GM18517 (cell line): ENCODE data around the gene P3H3.

Source experiments
- ATAC-seq: cut with Tn5 transposase; IDR thresholded peaks from one replicate; pipeline ENCODE4 v1.9.1; 2021; ENCODE audit warnings: mild to moderate bottlenecking, moderate library complexity; ENCODE audit not compliant: unreplicated experiment

P3H3 gene

GRCh38 chr12:6826125-6826733 lies 2.0 kb upstream of the P3H3 start:
- no peak for ATAC-seq

DNA sequence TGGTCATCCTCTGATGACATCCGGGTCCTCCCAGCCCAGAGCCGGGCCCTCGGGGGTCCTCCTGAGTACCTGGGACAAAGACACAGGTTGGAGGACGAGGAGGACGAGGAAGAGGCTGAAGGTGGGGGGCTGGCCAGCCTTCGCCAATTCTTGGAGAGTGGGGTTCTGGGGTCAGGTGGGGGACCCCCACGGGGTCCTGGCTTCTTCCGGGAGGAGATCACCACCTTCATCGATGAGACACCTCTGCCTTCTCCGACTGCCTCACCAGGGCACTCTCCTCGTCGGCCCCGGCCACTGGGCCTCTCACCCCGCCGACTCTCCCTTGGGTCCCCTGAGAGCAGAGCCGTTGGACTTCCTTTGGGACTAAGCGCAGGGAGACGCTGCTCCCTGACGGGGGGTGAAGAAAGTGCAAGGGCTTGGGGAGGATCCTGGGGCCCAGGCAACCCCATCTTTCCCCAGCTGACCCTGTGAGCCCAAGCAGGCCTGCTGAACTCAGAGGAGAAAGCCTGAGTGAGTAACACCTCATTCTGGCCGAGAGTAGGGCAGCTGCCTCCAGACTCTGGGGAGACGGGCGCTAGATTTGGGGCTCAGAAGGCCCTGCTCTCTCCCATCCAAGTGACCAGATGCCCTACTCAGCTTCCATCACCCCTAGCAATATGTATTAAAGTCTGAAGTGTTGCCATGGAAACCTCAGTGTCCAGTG lies 1.3 kb upstream of the P3H3 start:
- ATAC-seq, result no peak

DNA sequence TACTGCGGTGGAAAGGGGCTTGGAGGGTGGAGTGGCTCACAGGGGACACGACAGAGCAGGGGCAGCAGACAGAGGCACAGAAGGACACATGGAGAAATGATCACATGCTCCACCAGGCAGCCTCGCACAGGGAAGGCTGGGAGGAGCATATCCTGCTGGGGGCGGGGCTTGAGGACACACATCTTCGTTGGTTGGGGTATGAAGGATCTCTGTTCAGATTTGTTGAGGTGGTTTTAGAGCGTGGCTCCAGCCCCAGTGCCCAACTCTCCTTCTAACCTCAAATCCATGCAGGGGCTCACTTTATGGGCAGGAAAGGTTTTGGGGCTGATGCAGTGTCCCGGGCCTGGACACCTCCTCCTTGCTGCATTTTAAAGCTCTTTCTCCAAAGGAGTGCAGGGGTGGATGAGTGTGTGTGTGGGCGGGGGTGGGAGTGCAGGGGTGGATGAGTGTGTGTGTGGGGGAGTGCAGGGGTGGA lies 733 bp upstream of the P3H3 start:
- ATAC-seq, result no peak

DNA sequence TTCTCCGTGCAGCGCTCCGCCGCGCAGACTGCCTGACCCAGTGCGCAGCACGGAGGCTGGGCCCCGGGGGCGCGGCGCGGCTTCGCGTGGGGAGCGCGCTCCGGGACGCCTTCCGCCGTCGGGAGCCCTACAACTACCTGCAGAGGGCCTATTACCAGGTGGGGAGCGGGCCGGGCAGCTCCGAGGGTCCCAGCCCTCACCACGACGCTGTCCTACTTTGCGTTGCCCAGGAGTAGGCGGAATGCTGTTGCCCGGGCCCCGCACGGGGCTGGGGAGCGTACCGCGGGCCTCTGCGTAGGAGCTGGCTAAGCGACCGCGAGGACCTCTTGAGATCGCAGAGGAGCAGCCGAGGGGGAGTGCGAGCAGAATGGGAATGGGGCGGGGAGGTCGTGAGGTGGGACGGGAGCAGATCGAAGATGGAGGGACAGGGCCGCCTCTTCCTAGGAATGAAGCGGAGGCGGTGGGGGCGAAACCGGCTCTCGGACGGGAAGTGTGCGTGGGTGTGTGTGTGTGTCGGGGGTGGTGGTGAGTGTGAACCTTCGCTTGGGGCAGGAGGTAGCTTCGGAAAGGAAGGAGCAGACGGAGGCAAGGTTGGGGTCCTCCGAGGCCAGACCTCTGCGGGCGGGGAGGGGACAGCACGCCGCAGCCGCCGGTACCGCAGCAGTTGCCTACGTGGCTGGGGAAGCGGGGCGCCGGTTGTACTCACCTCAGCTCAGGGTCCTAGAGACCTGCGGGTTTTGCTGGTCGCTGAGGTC lies 751 bp downstream of the P3H3 start:
- ATAC-seq, result no peak

- ATAC-seq, result no peak
These were observed 1.5 kb downstream of the P3H3 start for GRCh38 chr12:6829536-6830220.

DNA sequence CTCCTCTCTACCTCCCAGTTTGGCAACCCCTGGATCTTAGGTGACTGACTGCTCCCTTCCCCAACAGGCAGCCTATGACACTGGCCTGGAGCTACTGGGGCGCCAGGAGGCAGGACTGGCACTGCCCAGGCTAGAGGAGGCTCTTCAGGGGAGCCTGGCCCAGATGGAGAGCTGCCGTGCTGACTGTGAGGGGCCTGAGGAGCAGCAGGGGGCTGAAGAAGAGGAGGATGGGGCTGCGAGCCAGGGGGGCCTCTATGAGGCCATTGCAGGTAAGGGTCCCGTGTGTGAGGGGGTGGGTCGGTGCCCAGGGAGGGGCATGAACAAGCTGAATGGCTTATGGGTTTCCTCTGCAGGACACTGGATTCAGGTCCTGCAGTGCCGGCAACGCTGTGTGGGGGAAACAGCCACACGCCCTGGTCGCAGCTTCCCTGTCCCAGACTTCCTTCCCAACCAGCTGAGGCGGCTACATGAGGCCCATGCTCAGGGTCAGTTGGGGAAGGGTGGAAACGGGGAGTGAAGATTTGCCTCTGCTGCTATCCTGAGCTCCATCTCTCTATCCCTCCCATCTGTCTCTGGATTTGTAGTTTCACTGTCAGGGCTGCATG lies 2.2 kb downstream of the P3H3 start:
- no peak for ATAC-seq

- no peak for ATAC-seq
These were observed 2.8 kb downstream of the P3H3 start for GRCh38 chr12:6830999-6831398.

DNA sequence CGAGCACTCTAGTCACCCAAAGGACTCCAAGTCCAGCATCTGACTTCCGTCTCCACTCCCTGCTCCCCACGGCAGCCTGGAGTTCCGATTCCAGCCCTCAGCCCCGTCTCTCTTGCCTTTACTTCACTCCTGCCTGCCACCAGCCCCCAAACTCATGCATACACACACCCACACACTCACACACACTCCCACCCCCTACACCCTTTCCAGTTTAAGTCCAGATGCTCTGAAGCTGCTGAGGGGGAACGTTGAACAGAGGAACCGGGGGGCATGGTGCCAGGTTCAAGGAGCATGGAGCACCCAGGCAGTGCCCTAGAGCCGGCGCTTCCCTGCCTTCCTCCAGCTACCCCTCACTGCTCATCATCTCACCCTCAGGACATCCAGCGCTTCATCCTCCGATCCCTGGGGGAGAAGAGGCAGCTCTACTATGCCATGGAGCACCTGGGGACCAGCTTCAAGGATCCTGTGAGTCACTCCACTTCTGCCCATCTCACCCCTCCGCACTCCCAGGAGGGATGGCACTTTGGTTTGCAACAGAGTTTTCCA lies 3.3 kb downstream of the P3H3 start:
- no peak for ATAC-seq

- ATAC-seq, result no peak
These were observed 3.9 kb downstream of the P3H3 start for GRCh38 chr12:6832125-6832524.

DNA sequence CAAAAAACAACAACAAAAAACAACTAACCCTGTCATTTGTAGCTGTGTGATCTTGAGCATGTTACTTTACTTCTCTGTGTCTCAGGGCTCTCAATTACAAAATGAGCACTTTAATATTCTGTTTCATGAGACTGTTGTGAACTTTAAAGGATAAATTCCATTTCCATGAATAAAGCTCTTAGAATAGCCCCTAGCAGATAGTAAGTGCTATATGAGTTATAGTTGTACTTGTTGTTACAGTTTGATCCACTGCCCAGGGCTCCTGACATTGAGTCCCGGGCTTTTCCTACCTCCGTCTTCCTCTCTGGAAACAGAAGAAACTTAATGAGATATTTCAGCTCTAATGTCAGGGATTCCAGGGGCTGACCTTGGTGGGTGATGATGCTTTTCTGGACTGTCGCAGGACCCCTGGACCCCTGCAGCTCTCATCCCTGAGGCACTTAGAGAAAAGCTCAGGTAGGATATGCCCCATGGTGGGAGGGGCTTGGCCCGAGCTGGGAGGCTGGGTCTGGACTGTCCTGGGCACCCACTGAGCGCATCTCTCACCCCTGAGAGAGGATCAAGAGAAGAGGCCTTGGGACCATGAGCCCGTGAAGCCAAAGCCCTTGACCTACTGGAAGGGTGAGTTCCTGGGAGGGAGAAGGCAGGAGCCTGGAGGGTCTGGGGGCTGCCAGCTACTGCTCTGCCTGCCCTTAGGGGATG lies 5.1 kb downstream of the P3H3 start:
- no peak for ATAC-seq

GRCh38 chr12:6834254-6834653 lies 6.0 kb downstream of the P3H3 start:
- ATAC-seq, result no peak

- no peak for ATAC-seq
These were observed 6.7 kb downstream of the P3H3 start for GRCh38 chr12:6834873-6835272.

DNA sequence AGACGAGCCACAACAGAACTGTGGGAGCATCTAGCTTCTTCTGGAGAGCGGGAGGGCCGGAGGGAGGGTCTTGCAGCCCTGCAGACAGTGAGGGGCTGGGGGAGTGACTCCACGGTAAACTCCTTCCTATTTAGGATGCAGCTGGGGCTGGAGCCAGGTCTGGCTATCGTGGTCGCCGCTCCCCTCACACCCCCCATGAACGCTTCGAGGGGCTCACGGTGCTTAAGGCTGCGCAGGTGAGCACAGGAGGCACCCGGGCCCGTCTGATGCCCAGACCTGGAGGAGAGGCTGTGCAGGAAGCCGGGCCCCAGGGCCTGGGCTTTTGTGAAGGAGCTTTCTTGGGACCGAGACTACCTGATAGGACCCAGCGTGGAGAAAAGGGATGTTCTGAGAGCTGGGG lies 8.6 kb downstream of the P3H3 start:
- ATAC-seq, result no peak

DNA sequence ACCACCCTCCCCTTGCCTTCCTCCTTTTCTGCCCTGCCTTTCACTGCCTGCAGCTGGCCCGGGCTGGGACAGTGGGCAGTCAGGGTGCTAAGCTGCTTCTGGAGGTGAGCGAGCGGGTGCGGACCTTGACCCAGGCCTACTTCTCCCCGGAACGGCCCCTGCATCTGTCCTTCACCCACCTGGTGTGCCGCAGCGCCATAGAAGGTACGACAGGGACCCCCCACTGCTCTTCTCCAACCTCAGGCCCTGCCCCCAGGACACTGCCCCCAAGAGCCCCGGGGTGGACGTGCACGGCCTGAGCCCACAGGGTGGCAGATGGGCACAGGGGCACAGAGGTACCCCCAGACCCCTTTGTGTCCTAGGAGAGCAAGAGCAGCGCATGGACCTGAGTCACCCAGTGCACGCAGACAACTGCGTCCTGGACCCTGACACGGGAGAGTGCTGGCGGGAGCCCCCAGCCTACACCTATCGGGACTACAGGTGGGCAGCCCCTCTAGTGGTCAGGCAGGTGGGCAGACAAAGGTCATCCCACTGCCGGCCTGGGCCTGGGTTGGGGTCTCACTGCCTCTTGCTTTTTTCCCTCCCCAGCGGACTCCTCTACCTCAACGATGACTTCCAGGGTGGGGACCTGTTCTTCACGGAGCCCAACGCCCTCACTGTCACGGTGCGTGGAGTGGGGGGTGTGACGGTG lies 9.3 kb downstream of the P3H3 start:
- no peak for ATAC-seq

DNA sequence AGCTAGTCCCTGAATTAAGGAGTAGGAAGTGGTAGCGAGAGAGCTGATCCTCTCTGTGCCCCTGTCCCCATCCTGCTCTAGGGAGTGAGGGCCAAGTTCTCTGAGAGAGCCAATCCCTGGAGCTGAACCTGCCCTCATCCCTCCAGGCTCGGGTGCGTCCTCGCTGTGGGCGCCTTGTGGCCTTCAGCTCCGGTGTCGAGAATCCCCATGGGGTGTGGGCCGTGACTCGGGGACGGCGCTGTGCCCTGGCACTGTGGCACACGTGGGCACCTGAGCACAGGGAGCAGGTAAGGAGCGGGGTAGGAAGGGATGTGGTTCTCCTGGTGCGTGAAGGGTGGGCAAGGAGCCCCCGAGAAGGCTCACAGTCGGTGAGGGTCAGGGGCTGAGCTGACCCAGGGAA lies 10.6 kb downstream of the P3H3 start:
- no peak for ATAC-seq

DNA sequence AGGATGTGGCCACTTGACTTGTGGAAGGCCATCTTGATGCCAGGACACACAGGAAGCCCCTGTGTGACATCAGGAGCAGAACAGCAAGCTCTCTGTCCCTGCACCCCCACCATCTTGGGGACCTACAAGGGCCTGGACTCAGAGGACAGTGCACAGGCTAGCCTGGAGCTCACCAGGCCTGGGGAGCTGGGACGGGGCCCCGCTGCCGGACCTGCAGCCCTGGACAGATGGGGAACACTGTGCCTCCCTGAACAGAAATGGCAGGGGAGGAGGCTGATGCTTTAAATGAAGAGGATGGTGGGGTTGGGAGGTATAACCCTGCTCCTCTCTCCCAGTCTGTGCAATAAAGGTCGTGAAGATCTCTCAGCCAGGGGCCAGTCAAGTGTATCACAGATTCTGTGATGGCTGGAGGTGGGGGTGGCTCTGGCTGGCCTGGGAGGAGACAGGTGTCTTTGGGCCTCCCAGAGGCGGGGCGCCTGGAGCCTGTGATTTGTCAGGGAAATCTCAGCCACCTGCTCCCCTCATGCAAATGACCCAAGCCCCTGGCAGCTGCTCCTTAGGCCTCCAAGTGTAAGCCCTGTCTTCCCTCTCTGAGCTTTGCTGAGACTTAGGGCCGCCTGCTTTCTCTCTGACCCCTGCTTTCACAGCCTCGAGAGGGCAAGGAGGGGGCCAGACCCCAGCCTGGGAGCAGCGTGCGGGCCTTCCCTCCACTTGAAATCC lies 11.4 kb downstream of the P3H3 start:
- ATAC-seq, result peak; percentile 55

DNA sequence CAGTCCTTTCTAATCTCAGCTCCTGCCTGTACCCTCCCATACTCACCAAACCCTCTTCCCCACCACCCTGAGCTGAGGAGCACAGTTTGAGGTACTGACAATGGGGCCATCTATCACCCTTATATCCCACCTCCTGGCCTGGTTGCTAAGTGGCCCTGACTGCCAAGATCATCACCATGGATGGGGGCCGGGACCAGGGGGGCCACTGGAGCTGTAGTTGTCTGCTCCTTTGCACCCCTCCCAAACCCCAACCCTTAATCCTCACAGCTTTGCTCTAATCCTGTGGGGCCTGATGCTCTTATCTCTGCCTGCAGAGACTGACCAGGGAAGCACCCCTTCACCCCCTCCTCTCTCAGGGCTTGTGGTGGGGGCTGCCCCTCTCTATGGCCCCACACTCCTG lies 12.1 kb downstream of the P3H3 start:
- ATAC-seq, result no peak

DNA sequence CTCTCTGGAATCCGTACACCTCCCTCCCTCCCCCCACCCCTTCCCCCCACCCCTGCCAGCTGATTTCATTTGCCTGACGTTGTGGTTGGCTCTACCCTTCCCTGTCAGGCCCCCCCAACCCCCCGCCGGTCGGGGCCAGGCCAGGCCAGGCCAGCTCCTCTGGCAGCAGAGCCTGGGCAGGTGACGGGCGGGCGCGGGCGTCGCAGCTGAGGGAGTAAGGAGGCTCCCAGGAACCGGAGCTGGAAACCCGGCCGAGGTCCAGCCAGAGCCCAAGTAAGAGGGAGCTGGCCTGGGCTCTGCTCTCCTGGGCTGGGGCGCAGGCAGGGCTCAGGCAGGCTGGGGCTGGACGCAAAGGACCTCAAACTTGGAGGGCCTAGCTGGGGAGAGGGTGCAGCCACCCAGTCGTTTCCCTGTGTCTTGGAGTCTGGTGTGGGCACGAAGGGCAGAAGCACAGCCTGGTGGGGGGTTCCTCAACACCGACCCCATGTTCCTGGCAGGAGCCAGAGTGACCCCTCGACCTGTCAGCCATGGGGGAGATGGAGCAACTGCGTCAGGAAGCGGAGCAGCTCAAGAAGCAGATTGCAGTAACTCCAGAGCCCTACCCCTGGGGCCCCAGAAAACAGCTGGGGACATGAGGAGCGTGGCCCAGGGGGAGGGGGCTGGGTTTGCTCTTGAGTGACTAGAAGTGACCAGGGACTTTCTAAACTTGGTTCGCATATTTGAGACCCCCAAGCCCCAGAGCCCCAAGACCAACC lies 12.7 kb downstream of the P3H3 start, which contains the start of gene GNB3:
Gene GNB3 (plus strand): TSS at position 165 of the 755 bp plus-strand sequence. CDS start 363 bp downstream, at position 528.
- no peak for ATAC-seq
